Adrenal gland (tissue), 12 donors: ENCODE data around the gene MRPL54. TPM values are rescaled to one million over a fixed set of nuclear protein-coding genes. Genes with fewer than 3 reads are reported as not detected.
"Not testable (repeated sequence)": the region's sequence is repeated elsewhere in the genome, so short reads cannot be mapped to it uniquely, and the experiment has no call there.

ENCODE experiments used
- DNase-seq, 7 donors: peaks; one replicate each; pipeline ENCODE4 v3.0.0-alpha.2; 2019 to 2020
- H3K27ac ChIP-seq, 5 donors: fragments of 200-600 bp; sonication (generic) in 4 of 5; 1 replicate in 3 of 5; 2 replicates in 2 of 5; pipeline versions ENCODE4 v1.5.1 to v1.8.0; 2016 to 2020; ENCODE audit warnings: mild to moderate bottlenecking in 1 of 5
- H3K27me3 ChIP-seq: fragments of 200-600 bp; 2 replicates; pipeline ENCODE4 v1.8.0; 2021
- H3K36me3 ChIP-seq, 2 donors: fragments of 200-600 bp; replicated peaks in 1 of 2; 1 replicate in 1 of 2; 2 replicates in 1 of 2; pipeline versions ENCODE4 v1.5.1 to v1.8.0; 2018 to 2022
- H3K4me1 ChIP-seq, 2 donors: fragments of 200-600 bp; replicated peaks in 1 of 2; 1 replicate in 1 of 2; 2 replicates in 1 of 2; pipeline versions ENCODE4 v1.5.1 to v1.8.0; 2018 to 2021
- H3K4me3 ChIP-seq, 4 donors: fragments of 200-600 bp; sonication (generic) in 3 of 4; one replicate each; pipeline ENCODE4 v1.5.1; 2016 to 2018
- H3K9me3 ChIP-seq, 3 donors: fragments of 200-600 bp; sonication (generic) in 1 of 3; replicated peaks in 1 of 3; 1 replicate in 2 of 3; 2 replicates in 1 of 3; pipeline versions ENCODE4 v1.5.1 to v1.8.0; 2016 to 2021
- POLR2A ChIP-seq, 2 donors: fragments of 450-650 bp; IDR thresholded peaks; one replicate each; pipeline ENCODE4 v1.6.1; 2017; ENCODE audit warnings: antibody characterized with exemption in 2 of 2, mild to moderate bottlenecking in 2 of 2, moderate library complexity in 1 of 2
- WGBS, 4 donors: extraction: QIAGEN DNeasy Blood & Tissue Kit in 2 of 4; methylation state at CpG; one replicate each; pipeline versions ENCODE4 v1.1.5 to v1.1.7; 2013 to 2017; 5-methylcytosine and 5-hydroxymethylcytosine counted together
- intact Hi-C, 2 donors: fragments of 100-400 bp; cut with DNase I; formaldehyde crosslinking; loops; one replicate each; pipeline versions ENCODE4 v1.14.1 to v1.15.0; 2022 to 2023
- polyA plus RNA-seq, 3 donors: library from polyadenylated mRNA; stranded (reverse); fragments of 200-250 nt in 2 of 3; fragments of 350-450 nt in 1 of 3; fragmentation: Illumina TruSeq in 1 of 3; extraction: RNeasy Lipid Tissue Mini Kit (QIAGEN cat#74804) in 1 of 3; gene quantifications; one replicate each; pipeline ENCODE4 v1.2.3, GENCODE V29; 2013 to 2014
- small RNA-seq, 2 donors: library from RNA; depleted of rRNA; stranded (forward); fragments of <200 nt; gene quantifications; one replicate each; pipeline ENCODE3, GENCODE V24; 2016
- total RNA-seq, 9 donors: library from RNA; depleted of rRNA in 4 of 9; stranded (reverse); fragments of >200 nt in 4 of 9; fragments of 120-200 nt in 1 of 9; fragmentation: NEBNext Ultra II Directional in 1 of 9; extraction: Animal tissue kit (Norgen Biotek cat#: 25700) in 1 of 9; gene quantifications; one replicate each; pipeline versions ENCODE4 v1.1.0 to v1.2.4, GENCODE V29; 2013 to 2023
- TF ChIP-seq, protein P1 (sequence below), 6 experiments: fragments of 450-650 bp in 4 of 6; fragments of 200-600 bp in 2 of 6; sonication (generic) in 1 of 6; IDR thresholded peaks; 1 replicate in 5 of 6; 2 replicates in 1 of 6; pipeline versions ENCODE4 v1.5.1 to v1.8.0; 2016 to 2021; ENCODE audit warnings: antibody characterized with exemption in 6 of 6, mild to moderate bottlenecking in 2 of 6, moderate library complexity in 1 of 6
- donor health status: healthy with polysubstance abuse.
- donor health status: Bipolar disorder and iron deficiency.
- donor health status: DM: yes; HTN: yes; CAD: no.
- donor health status: DM: no; HTN: no; CAD: no.
- donor health status: DM: no; HTN: no; CAD: no.
- donor health status: DM: yes; HTN: yes; CAD: no.

The MRPL54 gene
- total and polyA plus RNA-seq, 12 donors, result 60.2 to 229 (median 107) TPM

DNA sequence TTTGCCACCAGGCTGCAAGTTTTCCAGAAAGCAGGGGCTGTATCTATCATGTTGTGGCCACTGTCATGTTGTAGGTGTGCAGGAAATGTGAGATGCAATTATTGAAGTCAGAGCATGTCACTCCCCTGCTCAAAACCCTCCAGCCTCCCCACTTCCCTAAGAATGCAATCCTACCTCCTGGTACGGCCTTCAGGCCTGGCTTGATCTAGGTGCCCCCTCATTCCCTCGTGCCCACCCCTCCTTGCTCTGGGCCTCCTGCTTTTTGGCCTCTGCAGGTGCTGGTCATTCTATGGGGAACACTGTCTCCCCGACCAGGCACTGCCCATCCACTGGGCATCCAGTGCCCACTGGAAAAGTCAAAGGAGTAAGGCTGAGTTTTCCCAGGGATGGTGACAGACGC is 52.2 kb downstream of the MRPL54 start:
- DNase-seq, result no peak
- H3K27me3 ChIP-seq, result peaks cover 5% of the 10 kb centered on the region
- H3K9me3 ChIP-seq, result no peaks in the 10 kb centered on the region
- no peaks in the 10 kb centered on the region for H3K36me3 ChIP-seq
- intact Hi-C loops, result no loop called here
- peaks cover 0 to 3% of the 10 kb centered on the region in 2 donors for H3K4me1 ChIP-seq
- H3K4me3 ChIP-seq, result no peak overlapping the region
- TF ChIP-seq, protein P1, sequence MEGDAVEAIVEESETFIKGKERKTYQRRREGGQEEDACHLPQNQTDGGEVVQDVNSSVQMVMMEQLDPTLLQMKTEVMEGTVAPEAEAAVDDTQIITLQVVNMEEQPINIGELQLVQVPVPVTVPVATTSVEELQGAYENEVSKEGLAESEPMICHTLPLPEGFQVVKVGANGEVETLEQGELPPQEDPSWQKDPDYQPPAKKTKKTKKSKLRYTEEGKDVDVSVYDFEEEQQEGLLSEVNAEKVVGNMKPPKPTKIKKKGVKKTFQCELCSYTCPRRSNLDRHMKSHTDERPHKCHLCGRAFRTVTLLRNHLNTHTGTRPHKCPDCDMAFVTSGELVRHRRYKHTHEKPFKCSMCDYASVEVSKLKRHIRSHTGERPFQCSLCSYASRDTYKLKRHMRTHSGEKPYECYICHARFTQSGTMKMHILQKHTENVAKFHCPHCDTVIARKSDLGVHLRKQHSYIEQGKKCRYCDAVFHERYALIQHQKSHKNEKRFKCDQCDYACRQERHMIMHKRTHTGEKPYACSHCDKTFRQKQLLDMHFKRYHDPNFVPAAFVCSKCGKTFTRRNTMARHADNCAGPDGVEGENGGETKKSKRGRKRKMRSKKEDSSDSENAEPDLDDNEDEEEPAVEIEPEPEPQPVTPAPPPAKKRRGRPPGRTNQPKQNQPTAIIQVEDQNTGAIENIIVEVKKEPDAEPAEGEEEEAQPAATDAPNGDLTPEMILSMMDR (IDR thresholded peaks at IDR 0.05), result no peak
- TF ChIP-seq POLR2A (IDR thresholded peaks at IDR 0.05), result no peak
- no peak overlapping the region for H3K27ac ChIP-seq
- WGBS, 4 donors, result 93 to 100% (median 95%) methylated on average over 4 of the region's 4 CpGs

DNA sequence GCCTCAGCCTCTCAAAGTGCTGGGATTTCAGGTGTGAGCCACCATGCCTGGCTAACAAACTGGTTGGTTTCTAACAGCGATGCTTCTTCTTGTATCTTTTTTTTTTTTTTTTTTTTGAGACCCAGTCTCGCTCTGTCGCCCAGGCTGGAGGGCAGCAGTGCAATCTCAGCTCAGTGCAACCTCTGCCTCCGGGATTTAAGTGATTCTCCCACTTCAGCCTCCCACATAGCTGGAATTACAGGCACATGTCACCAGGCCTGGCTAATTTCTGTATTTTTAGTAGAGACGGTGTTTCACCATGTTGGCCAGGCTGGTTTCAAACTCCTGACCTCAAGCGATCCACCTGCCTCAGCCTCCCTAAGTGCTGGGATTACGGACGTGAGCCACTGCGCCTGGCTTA is 53.7 kb downstream of the MRPL54 start:
- H3K27me3 ChIP-seq, H3K9me3 ChIP-seq, H3K27ac ChIP-seq, H3K4me3 ChIP-seq, H3K4me1 ChIP-seq, intact Hi-C loops, H3K36me3 ChIP-seq, DNase-seq: not testable (repeated sequence)
- 84 to 94% (median 91%) methylated on average over 9 of the region's 9 CpGs for WGBS, 4 donors

DNA sequence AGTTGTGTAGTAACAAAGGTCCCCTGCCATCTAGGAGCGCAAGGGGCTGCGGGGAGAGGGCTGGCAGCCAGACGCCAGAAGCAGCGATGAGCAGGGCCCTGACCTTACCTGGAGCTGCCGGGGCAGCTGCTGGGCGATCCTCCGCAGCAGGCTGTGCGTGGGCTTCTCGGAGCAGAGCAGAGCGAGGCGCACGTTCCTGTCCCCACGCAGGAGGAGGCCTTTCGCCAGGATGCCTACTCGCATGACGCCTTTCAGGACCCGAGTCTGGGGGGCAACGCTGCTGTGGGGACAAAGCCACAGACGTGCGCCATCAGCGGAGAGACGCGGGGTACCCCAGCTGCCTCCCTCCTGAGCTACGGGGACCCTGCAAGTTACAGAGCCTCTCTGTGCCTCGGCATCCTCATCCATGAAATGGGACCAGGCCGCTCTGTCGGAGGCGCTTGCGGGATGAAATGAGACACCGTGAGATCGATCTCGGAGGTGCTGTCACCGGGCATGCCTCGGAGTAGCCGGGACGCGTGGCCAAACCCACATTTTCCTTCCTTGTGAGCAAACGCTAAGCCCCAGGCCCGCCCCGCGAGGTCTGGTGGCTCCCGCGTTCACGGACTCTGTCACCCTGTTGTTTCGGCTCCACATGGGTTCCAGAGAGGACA is 54.2 kb downstream of the MRPL54 start:
- no peak for DNase-seq
- no peaks in the 10 kb centered on the region for H3K9me3 ChIP-seq
- H3K27ac ChIP-seq, result no peak overlapping the region
- no peaks in the 10 kb centered on the region for H3K27me3 ChIP-seq
- no peaks in the 10 kb centered on the region for H3K36me3 ChIP-seq
- no peak overlapping the region for H3K4me3 ChIP-seq
- peaks cover 0 to 3% of the 10 kb centered on the region in 2 donors for H3K4me1 ChIP-seq
- 89 to 93% (median 91%) methylated on average over 14 to 45 of the region's 45 CpGs for WGBS, 4 donors
- TF ChIP-seq, protein P1 (IDR thresholded peaks at IDR 0.05), result no peak
- no peak for TF ChIP-seq POLR2A (IDR thresholded peaks at IDR 0.05)
- intact Hi-C loops, result no loop called here

Small RNAs within 50 kb of the gene (small RNA-seq; reads per million reads assigned to genes)
- 0 reads per million in 2 donors for gene AC005777.1

Other genes starting within 250 kb of the MRPL54 start
- 1 to 10 TPM in 3 of 9 donors, under 1 TPM in 2, not detected in 4; 0.68 to 3.6 (median 1.4) TPM for gene TEKTIP1, start 223.5 kb upstream of the MRPL54 start, total RNA-seq
- 1 to 10 TPM in 2 of 3 donors, not detected in 1; 1.1 to 3.5 TPM for gene TEKTIP1, start 223.5 kb upstream of the MRPL54 start, polyA plus RNA-seq
- 100 to 1,000 TPM in 2 of 9 donors, 10 to 100 TPM in 7; 23.2 to 123 (median 64.6) TPM for gene MFSD12, start 205.1 kb upstream of the MRPL54 start, total RNA-seq
- 10 to 100 TPM; 18.5 to 89.3 (median 48.5) TPM for gene MFSD12, start 205.1 kb upstream of the MRPL54 start, polyA plus RNA-seq
- gene HMG20B, start 189.7 kb upstream of the MRPL54 start, total RNA-seq, result 100 to 1,000 TPM in 5 of 9 donors, 10 to 100 TPM in 4; 49.3 to 137 (median 105) TPM
- gene HMG20B, start 189.7 kb upstream of the MRPL54 start, polyA plus RNA-seq, result 100 to 1,000 TPM in 1 of 3 donors, 10 to 100 TPM in 2; 18.1 to 178 (median 100.0) TPM
- gene GIPC3, start 177.2 kb upstream of the MRPL54 start, total RNA-seq, result 1 to 10 TPM in 8 of 9 donors, under 1 TPM in 1; 0.33 to 5.9 (median 3.3) TPM
- gene GIPC3, start 177.2 kb upstream of the MRPL54 start, polyA plus RNA-seq, result 1 to 10 TPM; 1.6 to 4.9 (median 2.6) TPM
- 10 to 100 TPM in 7 of 9 donors, 1 to 10 TPM in 2; 4.7 to 25.5 (median 16.5) TPM for gene TBXA2R, start 155.8 kb upstream of the MRPL54 start, total RNA-seq
- gene TBXA2R, start 155.8 kb upstream of the MRPL54 start, polyA plus RNA-seq, result 1 to 10 TPM; 5.2 to 6.9 (median 6.2) TPM
- 10 to 100 TPM; 13.3 to 78.4 (median 22.8) TPM for gene CACTIN, start 135.9 kb upstream of the MRPL54 start, total RNA-seq
- 10 to 100 TPM in 2 of 3 donors, 1 to 10 TPM in 1; 5.0 to 39.0 (median 21.9) TPM for gene CACTIN, start 135.9 kb upstream of the MRPL54 start, polyA plus RNA-seq
- 10 to 100 TPM in 8 of 9 donors, 1 to 10 TPM in 1; 4.0 to 44.7 (median 31.1) TPM for gene PIP5K1C, start 62.2 kb upstream of the MRPL54 start, total RNA-seq
- gene PIP5K1C, start 62.2 kb upstream of the MRPL54 start, polyA plus RNA-seq, result 10 to 100 TPM in 2 of 3 donors, 1 to 10 TPM in 1; 8.8 to 31.6 (median 18.6) TPM
- gene TJP3, start 54.3 kb upstream of the MRPL54 start, total RNA-seq, result 1 to 10 TPM in 1 of 9 donors, under 1 TPM in 4, not detected in 4; 0.14 to 2.5 (median 0.27) TPM
- gene TJP3, start 54.3 kb upstream of the MRPL54 start, polyA plus RNA-seq, result under 1 TPM in 1 of 3 donors, not detected in 2; 0.07 TPM
- 10 to 100 TPM; 11.1 to 35.6 (median 20.5) TPM for gene APBA3, start 990 bp upstream of the MRPL54 start, total RNA-seq
- 10 to 100 TPM in 2 of 3 donors, 1 to 10 TPM in 1; 2.6 to 43.8 (median 24.0) TPM for gene APBA3, start 990 bp upstream of the MRPL54 start, polyA plus RNA-seq
- not detected for gene RAX2, start 9.5 kb downstream of the MRPL54 start, total RNA-seq
- not detected for gene RAX2, start 9.5 kb downstream of the MRPL54 start, polyA plus RNA-seq
- gene MATK, start 23.7 kb downstream of the MRPL54 start, total RNA-seq, result 1 to 10 TPM in 5 of 9 donors, under 1 TPM in 4; 0.72 to 3.3 (median 1.2) TPM
- 10 to 100 TPM in 1 of 3 donors, 1 to 10 TPM in 1, under 1 TPM in 1; 0.26 to 20.7 (median 3.5) TPM for gene MATK, start 23.7 kb downstream of the MRPL54 start, polyA plus RNA-seq
- 1 to 10 TPM in 3 of 9 donors, under 1 TPM in 3, not detected in 3; 0.19 to 3.3 (median 1.2) TPM for gene ZFR2, start 106.4 kb downstream of the MRPL54 start, total RNA-seq
- gene ZFR2, start 106.4 kb downstream of the MRPL54 start, polyA plus RNA-seq, result 10 to 100 TPM in 1 of 3 donors, 1 to 10 TPM in 1, under 1 TPM in 1; 0.90 to 13.2 (median 2.4) TPM
- 1 to 10 TPM in 4 of 9 donors, under 1 TPM in 1, not detected in 4; 0.72 to 9.3 (median 5.8) TPM for gene ATCAY, start 118.0 kb downstream of the MRPL54 start, total RNA-seq
- 1 to 10 TPM; 1.6 to 6.3 (median 6.1) TPM for gene ATCAY, start 118.0 kb downstream of the MRPL54 start, polyA plus RNA-seq
- gene NMRK2, start 170.4 kb downstream of the MRPL54 start, total RNA-seq, result 10 to 100 TPM in 1 of 9 donors, 1 to 10 TPM in 3, under 1 TPM in 1, not detected in 4; 0.36 to 14.7 (median 1.9) TPM
- 1 to 10 TPM; 1.3 to 2.3 (median 1.8) TPM for gene NMRK2, start 170.4 kb downstream of the MRPL54 start, polyA plus RNA-seq
- 10 to 100 TPM; 27.2 to 83.2 (median 46.7) TPM for gene DAPK3, start 208.4 kb downstream of the MRPL54 start, total RNA-seq
- 10 to 100 TPM; 17.6 to 79.0 (median 44.0) TPM for gene DAPK3, start 208.4 kb downstream of the MRPL54 start, polyA plus RNA-seq
- 1,000 to 10,000 TPM; 1,439 to 3,482 (median 2,137) TPM for gene EEF2, start 222.8 kb downstream of the MRPL54 start, total RNA-seq
- 1,000 to 10,000 TPM in 2 of 3 donors, 100 to 1,000 TPM in 1; 752 to 2,793 (median 1,120) TPM for gene EEF2, start 222.8 kb downstream of the MRPL54 start, polyA plus RNA-seq
- 10 to 100 TPM; 16.6 to 40.7 (median 27.7) TPM for gene PIAS4, start 245.1 kb downstream of the MRPL54 start, total RNA-seq
- 10 to 100 TPM; 13.7 to 22.3 (median 21.2) TPM for gene PIAS4, start 245.1 kb downstream of the MRPL54 start, polyA plus RNA-seq